Astrocyte (in vitro differentiated cells and primary cell): ENCODE results near the gene CSF1.

Experiments
- EZH2 ChIP-seq: IDR thresholded peaks from 2 replicates; pipeline ENCODE4 v1.6.1; 2012; ENCODE audit warnings: mild to moderate bottlenecking, low read length, inconsistent platforms; ENCODE audit not compliant: insufficient read depth
- TF ChIP-seq, protein P1 (sequence below): IDR thresholded peaks from 2 replicates; pipeline ENCODE4 v1.5.1; 2011; ENCODE audit warnings: low read depth, mild to moderate bottlenecking, inconsistent platforms, low read length, moderate library complexity; ENCODE audit not compliant: insufficient read depth

DNA sequence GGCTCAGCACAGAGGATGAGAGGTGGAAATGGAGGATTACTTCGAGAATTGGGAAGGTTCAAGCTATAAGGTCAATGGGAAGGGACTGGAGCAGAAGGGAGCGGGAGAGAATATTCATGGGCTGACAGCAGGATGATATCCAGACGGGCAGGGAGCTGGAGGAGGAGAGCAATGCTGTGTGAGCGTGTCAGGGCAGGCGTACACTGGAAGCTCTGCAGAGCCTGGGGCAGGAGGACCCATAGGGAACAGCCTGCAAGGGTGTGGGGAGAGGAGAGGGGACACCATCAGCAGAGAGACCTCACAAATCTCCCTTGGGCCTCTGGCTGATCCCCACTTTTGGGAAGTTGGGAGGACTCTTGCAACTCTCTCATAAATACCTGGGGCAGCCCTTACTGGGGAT lies 13.7 kb downstream of the CSF1 start:
- TF ChIP-seq, protein P1, sequence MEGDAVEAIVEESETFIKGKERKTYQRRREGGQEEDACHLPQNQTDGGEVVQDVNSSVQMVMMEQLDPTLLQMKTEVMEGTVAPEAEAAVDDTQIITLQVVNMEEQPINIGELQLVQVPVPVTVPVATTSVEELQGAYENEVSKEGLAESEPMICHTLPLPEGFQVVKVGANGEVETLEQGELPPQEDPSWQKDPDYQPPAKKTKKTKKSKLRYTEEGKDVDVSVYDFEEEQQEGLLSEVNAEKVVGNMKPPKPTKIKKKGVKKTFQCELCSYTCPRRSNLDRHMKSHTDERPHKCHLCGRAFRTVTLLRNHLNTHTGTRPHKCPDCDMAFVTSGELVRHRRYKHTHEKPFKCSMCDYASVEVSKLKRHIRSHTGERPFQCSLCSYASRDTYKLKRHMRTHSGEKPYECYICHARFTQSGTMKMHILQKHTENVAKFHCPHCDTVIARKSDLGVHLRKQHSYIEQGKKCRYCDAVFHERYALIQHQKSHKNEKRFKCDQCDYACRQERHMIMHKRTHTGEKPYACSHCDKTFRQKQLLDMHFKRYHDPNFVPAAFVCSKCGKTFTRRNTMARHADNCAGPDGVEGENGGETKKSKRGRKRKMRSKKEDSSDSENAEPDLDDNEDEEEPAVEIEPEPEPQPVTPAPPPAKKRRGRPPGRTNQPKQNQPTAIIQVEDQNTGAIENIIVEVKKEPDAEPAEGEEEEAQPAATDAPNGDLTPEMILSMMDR = no peak
- TF ChIP-seq EZH2 = no peak
